ENCODE results near the gene CHN2. TPM values are rescaled to one million over a fixed set of nuclear protein-coding genes. Genes with fewer than 3 reads are reported as not detected.

Gene CHN2
- total RNA-seq, 1 donor from 2014 or later = 8.0 TPM

DNA sequence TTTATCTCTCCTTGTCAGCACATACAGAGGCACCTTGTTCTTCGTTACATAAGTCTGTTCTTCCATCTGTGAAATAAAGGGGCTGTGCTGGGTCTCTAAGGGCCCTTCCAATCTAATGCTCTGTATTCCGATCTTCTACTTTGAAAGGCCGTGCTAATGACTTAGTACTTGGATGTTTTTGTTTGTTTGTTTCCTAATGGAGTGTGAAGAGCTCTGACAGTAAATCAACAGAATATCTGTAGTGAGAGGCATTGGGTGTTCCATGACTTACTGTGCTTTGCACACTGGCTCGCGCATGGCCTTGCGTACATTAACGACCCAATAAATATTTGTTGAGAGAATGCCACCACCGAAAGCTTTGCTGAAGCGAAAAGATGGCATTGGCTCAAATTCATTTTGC lies 162.1 kb downstream of the CHN2 start:
- Mint-ChIP-seq H3K27ac (no peak overlapping the region), H3K9me3 (no peaks in the 10 kb centered on the region), H3K27me3 (ENCODE audit: low read depth) (peaks cover 1% of the 10 kb centered on the region), H3K36me3 (peaks cover 2% of the 10 kb centered on the region), H3K4me1 (peaks cover 16% of the 10 kb centered on the region), H3K4me3 (no peak overlapping the region)
- TF ChIP-seq, protein P1, sequence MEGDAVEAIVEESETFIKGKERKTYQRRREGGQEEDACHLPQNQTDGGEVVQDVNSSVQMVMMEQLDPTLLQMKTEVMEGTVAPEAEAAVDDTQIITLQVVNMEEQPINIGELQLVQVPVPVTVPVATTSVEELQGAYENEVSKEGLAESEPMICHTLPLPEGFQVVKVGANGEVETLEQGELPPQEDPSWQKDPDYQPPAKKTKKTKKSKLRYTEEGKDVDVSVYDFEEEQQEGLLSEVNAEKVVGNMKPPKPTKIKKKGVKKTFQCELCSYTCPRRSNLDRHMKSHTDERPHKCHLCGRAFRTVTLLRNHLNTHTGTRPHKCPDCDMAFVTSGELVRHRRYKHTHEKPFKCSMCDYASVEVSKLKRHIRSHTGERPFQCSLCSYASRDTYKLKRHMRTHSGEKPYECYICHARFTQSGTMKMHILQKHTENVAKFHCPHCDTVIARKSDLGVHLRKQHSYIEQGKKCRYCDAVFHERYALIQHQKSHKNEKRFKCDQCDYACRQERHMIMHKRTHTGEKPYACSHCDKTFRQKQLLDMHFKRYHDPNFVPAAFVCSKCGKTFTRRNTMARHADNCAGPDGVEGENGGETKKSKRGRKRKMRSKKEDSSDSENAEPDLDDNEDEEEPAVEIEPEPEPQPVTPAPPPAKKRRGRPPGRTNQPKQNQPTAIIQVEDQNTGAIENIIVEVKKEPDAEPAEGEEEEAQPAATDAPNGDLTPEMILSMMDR (IDR thresholded peaks at IDR 0.05; ENCODE audit: unreplicated experiment) = no peak
- DNase-seq (ENCODE audit: low spot score in 2 of 2, unreplicated experiment in 2 of 2) = no peak

DNA sequence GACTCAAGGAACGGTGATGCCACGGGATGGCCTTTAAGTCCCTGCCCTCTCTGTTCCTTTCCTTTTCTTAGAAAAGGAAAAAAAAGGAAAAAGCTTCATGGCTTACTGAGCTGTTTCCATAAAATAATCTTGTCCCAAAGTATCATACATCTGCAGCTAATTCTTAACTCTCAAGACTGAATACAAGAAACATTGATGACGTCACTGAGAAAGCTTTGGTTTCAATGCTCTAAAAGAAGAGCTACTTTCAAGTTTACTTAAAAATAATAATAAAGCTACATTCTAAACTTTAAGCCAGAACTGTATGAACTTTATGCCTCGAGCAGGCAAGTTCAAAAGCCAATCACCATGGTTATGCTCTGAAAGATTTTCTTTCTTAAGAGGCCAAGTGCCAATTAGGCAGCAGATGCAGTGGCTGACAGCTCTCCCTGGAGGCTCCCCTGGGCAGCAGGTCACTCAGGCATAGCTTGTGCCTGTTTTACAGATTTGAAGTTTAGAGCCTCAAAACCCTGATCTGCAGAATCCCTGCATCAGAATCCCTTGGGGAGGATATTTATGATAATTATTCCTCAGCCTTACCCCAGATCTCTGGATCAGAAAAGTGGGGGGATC lies 165.0 kb downstream of the CHN2 start:
- Mint-ChIP-seq H3K4me3 (no peak overlapping the region), H3K9me3 (no peaks in the 10 kb centered on the region)
- no peak for DNase-seq (ENCODE audit: low spot score in 2 of 2, unreplicated experiment in 2 of 2)

DNA sequence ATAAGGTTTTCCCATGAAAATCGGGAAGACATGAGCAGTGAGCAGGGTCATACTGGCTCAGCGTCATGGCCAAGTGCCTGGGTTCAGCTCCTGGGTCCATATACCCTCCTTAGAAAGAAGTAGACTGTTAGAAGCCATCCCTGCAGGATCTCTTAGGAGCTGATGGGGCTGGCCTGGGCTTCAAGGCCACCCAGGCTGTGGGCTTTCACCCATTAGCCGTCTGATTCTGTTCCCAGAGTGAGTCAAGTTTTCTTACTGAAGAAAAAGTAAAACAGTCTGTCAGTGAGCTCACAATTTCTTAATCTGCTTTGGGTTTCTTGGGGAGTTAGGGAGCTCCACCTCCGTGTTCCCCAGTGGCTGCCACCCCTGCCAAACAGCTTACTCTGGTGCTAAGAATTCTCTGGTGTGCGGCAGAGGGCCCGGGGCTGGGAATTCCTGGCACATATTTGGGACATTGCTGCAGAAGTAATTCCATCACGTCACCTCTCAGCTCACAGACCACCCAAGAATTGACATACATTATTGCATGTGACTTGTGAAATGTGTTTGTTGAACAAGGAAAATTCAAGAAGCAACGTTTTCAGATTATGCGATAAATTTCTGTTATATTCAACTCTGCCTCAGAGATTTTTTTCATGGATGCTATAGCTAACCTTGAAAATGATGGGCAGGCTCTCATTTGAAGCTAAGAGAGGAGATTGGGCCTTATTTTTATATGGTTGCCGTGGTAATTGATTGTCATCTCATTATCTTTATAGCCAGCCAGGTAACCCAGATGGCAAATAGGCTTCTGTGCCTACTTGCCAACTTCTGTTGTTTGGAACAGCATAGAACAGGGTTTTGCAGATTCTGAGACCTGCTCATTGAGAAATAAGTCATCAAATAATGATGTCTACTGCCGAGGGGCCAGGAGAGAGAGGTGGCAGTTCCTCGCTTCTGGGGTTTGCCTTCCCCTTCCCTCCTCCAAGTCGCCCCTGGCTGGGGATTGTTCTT lies 166.4 kb downstream of the CHN2 start:
- no peaks in the 10 kb centered on the region for H3K4me1 Mint-ChIP-seq
- peaks cover 2% of the 10 kb centered on the region for H3K36me3 Mint-ChIP-seq
- no peaks in the 10 kb centered on the region for H3K9me3 Mint-ChIP-seq
- DNase-seq (ENCODE audit: low spot score in 2 of 2, unreplicated experiment in 2 of 2) = no peak
- H3K27ac Mint-ChIP-seq = no peak overlapping the region
- H3K4me3 Mint-ChIP-seq = no peak overlapping the region
- H3K27me3 Mint-ChIP-seq (ENCODE audit: low read depth) = peaks cover 13% of the 10 kb centered on the region
- TF ChIP-seq, protein P1 (IDR thresholded peaks at IDR 0.05; ENCODE audit: unreplicated experiment) = no peak

More for the DNA sequence above, 165.0 kb downstream of the CHN2 start:
- Mint-ChIP-seq H3K4me1 (peaks cover under 1% of the 10 kb centered on the region), H3K36me3 (peaks cover 2% of the 10 kb centered on the region), H3K27me3 (ENCODE audit: low read depth) (peaks cover 13% of the 10 kb centered on the region), H3K27ac (no peak overlapping the region)
- TF ChIP-seq, protein P1 (IDR thresholded peaks at IDR 0.05; ENCODE audit: unreplicated experiment) = no peak

DNA sequence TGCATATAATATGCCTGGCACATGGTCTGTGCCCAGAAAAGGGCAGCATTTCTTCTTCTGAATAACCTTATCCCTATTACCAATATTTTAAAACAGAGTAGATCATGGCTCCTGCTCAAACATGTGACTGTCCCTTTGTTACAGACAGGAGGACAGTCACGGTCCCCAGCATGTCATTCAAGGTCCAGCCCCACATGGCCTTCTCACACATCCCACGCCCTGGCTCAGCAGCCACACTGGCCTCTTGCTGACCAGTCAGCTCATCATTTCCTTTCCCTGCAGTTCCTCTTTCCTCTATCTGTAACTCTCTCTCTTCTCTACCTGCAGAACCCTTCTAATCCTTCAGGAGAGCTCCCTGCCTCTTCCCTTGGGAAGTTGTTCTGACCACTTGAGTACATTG lies 167.8 kb downstream of the CHN2 start:
- peaks cover 13% of the 10 kb centered on the region for H3K27me3 Mint-ChIP-seq (ENCODE audit: low read depth)
- H3K4me3 Mint-ChIP-seq = no peak overlapping the region
- no peaks in the 10 kb centered on the region for H3K4me1 Mint-ChIP-seq
- no peaks in the 10 kb centered on the region for H3K9me3 Mint-ChIP-seq
- H3K36me3 Mint-ChIP-seq = peaks cover 1% of the 10 kb centered on the region
- DNase-seq (ENCODE audit: low spot score in 2 of 2, unreplicated experiment in 2 of 2) = no peak
- TF ChIP-seq, protein P1 (IDR thresholded peaks at IDR 0.05; ENCODE audit: unreplicated experiment) = no peak
- H3K27ac Mint-ChIP-seq = no peak overlapping the region

DNA sequence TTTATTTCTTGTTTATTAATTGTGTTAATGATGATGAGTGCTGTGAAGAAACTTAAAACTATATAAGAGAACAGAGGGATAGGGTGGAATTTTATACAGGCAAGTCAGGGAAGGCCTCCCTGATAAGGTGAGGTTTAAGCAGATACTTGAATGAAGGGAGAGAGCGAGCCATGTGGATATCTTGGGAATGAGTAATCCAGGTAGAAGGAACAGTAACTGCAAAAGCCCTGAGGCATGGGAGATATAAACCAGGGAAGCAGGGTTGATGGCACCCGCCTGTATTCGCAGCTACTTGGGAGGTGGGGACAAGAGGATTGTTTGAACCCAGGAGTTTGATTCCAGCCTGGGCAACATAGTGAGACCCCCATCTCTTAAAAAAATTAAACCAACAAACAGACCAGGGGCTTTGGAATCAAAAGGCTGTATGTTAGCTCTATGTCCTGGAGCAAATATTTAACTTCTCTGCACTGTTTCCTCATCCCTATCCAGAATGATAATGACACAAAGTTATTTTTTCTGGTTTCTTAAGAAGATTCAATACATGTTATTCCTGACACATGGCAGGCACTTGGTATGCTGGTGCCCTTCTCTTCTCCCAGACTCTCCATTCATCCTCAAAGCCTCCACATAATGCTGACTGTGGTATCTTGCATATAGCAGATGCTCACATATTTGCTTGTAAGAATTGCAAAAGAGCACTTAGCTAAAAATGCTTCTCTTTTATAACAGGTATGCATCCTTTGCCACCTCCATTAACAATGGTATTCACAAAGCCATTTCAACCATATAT lies 169.3 kb downstream of the CHN2 start:
- peaks cover 13% of the 10 kb centered on the region for H3K27me3 Mint-ChIP-seq (ENCODE audit: low read depth)
- TF ChIP-seq, protein P1 (IDR thresholded peaks at IDR 0.05; ENCODE audit: unreplicated experiment) = no peak
- H3K36me3 Mint-ChIP-seq = no peaks in the 10 kb centered on the region
- no peaks in the 10 kb centered on the region for H3K4me1 Mint-ChIP-seq
- H3K27ac Mint-ChIP-seq = no peak overlapping the region
- DNase-seq (ENCODE audit: low spot score in 2 of 2, unreplicated experiment in 2 of 2) = no peak
- no peak overlapping the region for H3K4me3 Mint-ChIP-seq
- no peaks in the 10 kb centered on the region for H3K9me3 Mint-ChIP-seq
